GM19099 (cell line): ENCODE results near the gene LSM8.

Experiments used
- POLR2A ChIP-seq: IDR thresholded peaks from 3 replicates; pipeline ENCODE4 v1.6.1; 2011; ENCODE audit warnings: low read depth; ENCODE audit not compliant: insufficient read length; ENCODE audit errors: extremely low read depth

LSM8 gene

DNA sequence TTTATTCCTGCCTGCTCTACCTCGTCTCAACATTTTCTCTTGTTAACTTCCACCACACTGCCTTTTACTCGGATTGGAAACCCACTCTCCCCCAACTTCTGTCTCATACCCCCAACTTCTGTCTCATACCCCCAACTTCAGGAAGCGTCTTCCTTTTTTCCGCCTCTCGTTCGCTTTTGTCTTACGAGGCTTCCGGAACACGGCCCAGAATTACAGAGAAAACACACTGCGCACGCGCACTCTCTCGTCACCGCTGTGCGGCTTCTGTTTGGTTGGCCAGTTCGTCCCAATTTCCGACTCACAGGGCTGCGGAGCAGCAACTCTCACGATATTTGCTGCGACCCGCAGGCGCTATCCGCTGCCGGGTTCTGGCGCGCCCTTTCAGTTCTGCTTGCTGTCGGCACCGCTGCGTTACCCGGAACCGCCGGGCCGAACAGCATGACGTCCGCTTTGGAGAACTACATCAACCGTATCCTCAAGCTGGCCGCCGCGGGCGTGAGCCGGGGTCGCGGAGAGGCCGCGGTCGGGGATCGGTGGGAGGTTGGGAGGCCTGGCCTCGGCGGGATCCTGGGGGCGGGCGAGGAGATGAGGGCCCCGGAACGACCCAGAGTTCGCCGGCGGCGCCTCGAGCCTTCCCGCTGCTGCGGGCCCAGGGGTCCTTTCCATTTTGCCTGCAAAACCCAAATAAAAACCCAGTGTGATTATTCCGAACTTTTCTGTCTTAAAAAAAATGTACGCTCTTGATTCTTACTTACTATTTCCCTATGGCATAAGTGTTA is at the start of gene LSM8:
Gene LSM8 (plus strand): TSS at position 379 of the 779 bp plus-strand sequence. CDS start 60 bp downstream, at position 439.
- TF ChIP-seq POLR2A, result peak; percentile 93

DNA sequence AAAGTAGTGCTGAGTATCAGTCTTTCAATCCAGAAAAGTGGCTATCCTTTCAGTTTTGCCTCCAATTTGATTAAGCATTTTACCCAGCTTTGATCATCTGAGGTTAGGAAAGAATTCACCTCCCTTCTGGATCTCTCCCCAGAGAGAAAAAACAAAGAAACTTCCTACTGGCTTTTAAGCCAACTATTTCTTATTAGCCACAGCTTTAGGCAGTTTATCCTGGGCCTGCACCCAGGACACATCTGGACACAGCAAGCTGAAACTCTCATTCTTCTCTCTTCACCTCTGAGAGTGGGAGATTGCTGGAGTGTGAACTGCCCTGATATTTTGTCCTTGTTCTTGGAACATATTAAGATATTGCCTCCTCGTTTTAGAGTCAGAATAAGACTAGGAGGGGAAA is 43.5 kb upstream of the LSM8 start:
- no peak for TF ChIP-seq POLR2A

DNA sequence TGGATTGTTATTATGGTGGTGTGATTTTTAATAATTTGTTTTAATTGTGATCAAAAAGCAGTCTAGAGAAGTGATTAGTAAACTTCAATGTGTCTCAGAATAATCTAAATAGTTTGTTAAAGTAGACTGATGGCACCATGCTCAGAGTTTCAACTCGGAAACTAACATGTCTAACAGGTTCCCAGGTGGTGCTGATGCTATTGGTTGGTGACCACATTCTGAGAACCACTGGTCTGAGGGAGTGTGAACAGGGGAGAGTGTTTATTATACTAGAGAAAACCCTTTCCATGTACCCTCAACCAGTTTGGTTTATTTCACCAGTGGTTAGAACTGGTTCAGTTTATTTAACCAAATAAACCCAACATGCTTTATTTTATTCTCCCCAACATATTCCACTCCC is 42.0 kb upstream of the LSM8 start:
- TF ChIP-seq POLR2A, result no peak

DNA sequence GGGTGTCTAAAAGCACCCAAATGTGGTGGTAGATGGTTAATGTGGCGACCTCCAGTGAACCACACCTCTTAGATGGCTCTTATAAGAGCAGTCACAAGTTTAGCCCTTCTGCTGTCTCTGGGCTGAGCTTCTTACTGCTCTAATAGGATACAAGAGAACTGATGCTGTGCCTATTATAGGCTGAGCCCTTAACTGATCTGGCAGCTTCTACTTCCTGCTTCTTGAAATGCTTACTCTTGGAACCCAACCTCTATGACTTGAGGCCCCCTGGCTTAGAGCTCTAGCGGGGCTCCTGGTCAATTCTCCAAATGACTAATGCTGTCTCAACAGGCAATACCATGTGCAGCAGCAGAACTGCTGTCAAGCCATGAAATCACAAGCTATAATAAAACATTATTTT is 35.0 kb upstream of the LSM8 start:
- no peak for TF ChIP-seq POLR2A

DNA sequence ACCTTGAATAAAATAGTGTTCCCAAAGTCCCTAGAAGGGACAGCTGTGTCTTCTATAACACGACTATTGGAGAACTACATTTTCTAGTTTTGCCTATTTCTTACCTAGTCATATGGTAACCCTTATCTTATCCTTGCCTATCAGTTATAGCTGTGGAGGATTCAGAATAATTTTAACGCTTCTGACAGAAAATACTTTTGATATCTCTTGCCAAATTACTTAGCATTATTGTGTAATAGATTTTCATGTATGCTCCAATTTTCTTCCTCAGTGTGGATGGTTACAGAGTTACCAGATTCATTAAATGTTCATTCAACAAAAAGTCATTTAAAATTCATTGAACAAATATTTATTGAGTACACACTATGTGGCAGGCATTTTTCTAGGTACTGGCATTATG is 34.6 kb upstream of the LSM8 start:
- TF ChIP-seq POLR2A, result no peak

DNA sequence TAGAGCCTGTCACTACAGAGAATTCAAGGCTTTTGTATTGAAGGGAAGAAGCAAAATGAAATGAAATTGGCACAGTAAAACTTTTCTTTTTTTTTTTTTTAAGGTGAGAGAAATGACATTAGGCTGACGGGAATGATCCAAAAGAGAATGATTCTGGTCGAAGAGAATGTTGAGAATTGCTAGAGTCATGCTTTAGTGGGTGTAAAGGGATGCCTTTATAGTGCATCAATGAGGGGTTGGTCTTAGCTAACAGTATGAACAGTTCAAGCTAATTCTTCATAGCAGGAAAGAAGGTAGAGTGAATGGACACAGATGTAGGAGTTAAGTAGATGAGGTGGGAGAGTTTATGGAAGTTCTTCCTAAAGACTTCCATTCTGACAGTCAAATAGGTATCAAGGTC is 32.3 kb upstream of the LSM8 start:
- TF ChIP-seq POLR2A, result no peak

DNA sequence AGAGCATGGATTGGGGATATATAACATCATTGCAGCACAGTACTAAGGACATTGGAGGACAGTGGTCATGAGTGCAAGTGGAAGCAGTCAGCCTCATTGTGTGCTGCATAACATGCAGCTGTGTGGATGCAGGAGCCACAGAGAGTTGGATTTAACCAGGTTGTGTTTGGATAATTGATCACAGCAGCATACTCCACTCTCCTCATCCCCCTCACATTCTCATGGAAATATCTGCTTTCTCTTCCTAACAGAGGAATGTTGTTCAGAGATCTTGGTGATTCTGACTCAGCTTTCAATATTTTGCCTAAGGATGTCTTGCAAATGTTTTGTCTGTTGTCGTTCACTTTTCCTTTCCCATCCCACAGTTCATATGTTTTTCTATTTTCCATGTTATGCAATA is 31.8 kb upstream of the LSM8 start:
- TF ChIP-seq POLR2A, result no peak

DNA sequence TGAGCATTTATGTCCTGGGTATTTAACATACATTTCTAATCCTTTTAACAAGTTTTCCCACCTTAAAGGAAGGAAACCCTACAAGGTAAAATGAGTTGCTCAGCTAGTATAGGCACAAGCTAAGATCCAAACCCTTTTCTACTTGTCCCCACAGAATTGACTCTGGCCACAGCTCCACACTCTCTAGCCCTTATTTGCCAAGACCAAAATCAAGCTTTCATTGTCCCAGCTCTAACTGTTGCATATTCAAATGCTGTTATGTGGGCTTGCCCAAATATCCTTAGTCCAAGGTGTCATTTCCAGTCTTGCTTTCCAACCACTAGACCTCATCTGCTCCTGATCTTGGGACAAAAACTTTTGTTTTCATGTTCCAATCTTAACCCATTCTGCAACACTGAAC is 31.3 kb upstream of the LSM8 start:
- no peak for TF ChIP-seq POLR2A

DNA sequence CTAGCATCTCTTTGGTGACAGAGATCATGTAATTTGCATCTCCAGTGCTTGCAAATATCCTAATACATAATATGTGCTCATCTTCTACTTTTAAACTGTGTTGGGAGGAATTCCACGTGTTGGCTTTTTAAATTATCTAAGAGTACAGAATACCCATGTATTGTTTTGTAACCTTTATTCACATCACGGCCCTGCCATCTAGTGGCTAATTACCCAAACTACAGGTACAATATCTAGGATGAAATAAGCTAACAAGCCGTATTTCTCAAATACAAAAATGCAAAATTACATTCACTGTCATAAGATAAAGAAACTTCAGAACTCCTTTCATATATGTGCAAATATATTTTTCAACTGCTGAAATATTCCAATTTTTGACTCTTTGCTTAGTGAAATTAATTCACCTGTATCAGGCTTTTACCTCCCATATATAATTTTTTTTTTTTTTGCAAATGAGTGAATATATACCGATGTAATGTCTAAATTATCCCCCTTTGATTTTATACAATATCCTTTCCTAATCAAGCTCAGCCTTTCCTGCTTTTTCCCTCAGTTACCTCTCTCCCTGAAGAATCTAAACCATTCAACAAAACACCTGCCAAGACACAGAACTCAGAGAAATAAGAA is 30.3 kb upstream of the LSM8 start:
- no peak for TF ChIP-seq POLR2A

DNA sequence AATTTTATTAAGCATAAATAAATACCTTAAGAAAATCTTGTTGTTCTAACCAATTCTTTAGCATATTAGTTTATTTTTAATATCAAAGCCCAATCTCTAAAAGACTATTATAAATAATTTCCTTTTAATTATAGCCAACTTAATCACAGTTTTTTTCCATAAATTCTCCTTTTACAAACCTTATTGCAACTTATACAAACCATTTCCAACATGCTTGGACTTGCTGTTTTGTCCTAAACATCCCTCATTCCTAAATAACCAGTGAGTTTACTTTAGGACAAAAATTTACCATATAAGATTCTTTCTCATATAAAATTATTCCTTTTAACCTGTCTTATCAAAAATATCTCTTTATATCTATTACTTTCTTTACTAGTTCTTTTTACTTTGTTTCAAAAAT is 25.2 kb upstream of the LSM8 start:
- TF ChIP-seq POLR2A, result no peak

DNA sequence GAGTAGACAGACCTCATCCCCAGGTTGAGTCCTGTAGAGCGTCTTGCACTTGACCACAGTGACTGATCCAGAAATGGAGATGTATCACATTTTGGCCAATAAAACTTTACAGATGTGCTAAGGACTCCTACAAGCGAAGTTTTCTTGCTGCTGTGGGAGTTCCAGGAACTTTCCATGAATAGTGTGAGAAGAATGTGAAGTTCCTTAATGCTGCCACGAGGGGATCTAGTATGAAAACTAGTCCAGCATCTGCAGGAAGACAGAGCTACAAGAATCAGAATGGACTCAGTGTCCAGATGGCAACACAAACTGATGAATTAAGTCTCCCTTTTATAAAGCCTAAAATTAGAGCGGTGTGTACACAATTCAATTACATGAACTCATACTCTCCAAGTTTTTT is 14.8 kb upstream of the LSM8 start:
- TF ChIP-seq POLR2A, result no peak

DNA sequence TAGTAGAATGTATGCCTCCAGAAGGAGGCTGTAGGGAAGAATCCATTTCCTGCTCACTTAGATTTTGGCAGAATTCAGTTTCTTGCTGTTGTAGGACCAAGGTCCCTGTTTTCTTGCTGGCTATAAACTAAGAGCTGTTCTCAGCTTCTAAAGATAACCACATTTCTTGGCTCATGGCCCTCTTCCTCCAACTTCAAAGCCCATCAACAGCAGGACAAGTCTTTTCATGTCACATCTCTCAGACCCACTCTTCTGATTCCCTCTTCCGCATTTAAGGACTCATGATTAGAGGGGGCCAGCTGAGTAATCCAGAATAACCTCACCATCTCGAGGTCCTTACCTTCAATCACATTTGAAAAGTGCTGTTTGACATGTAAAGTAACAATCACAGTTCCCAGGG is 8.2 kb upstream of the LSM8 start:
- TF ChIP-seq POLR2A, result no peak

DNA sequence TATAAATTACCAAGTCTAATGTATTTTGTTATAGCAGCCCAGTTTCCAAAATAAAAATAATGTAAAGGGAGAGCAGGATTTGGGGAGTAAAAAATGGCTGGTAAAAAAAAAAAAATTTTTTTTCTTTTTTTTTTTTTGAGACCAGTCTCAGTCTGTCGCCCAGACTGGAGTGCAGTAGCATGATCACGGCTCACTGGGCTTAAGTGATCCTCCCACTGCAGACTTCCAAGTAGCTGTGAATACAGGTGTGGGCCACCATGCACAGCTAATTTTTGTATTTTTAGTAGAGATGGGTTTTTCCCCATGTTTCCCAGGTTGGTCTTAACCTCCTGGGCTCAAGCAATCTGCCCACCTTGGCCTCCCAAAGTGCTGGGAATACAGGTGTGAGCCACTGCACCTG is 4.8 kb upstream of the LSM8 start:
- TF ChIP-seq POLR2A, result no peak

DNA sequence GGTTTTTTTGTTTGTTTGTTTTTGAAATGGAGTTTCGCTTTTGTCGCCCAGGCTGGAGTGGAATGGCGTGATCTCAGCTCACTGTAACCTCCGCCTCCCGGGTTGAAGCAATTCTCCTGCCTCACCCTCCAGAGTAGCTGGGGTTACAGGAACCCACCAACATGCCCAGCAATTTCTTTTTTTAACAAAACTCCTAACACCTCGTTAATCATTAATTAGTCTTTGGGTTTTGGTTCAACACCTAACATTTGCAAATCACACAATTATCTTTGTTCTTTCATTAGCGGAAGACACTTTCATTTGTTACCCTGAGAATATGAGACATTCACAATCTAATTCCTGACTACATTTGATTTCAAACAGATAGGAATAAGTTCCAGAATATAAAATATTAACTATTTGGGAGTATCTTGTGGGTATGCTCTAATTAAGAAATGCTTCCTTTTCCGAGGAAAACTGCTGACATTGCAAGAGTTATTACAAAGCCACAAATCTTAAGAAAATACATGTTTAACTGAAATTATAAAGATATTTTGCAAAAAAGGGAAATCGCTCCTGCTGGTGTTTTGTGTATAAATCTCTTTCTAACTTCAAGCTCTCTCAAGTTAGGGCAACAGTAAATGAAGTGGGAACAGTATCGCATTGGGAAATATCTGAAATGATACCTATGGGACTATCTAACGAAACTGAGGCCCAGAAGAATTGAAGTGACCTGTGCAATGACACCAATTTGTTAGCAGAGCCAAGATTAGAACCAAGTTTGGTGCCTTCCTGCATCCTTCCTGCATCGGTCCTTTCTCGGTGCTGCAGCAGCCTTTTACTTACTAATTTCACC is 1.2 kb upstream of the LSM8 start:
- no peak for TF ChIP-seq POLR2A

DNA sequence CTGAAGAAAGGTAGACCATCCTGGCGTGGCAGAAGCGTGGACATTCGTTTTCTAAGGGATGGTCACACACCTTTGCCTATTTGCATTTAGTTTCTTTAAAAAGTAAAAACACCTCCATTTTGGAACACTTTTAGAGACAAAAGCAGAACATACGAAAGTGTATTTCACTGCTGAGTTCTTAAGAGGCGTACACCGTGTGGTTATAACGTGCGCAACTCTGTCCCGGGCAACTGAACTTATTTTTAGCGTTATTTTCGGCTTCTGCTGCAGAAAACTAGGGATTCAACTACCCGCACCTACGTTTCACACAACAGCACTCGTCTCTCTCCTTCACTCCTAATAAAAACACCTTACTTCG is 557 bp upstream of the LSM8 start:
- TF ChIP-seq POLR2A, result no peak

DNA sequence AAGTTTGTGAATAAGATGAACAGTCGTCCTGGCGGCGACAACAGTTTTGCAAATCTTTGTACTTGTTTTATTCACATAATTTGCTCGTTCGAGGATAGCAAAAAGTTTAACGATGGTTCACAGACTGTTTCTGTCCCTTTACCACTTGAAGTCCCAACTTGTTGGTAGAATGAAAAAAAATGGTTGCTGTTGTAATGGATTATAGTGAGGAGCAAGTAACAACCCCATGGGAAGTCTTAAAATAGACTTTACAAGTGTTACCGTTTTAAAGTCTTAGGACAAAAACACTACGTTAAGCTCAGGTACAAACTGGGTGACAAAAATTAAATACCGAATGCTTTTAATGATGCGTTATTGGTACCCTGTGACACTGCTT is 589 bp downstream of the LSM8 start:
- TF ChIP-seq POLR2A, result no peak
